GF-D8 (cell line): ENCODE measurements around the gene ENDOD1.
"Not testable (repeated sequence)": the region's sequence is repeated elsewhere in the genome, so short reads cannot be mapped to it uniquely, and the experiment has no call there.

ENCODE experiments used
- DNase-seq: peaks from one replicate; lab custom pipeline; 2025; lab: John Stamatoyannopoulos, UW

The ENDOD1 gene

GRCh38 chr11:95104121-95104830 lies 14.6 kb downstream of the ENDOD1 start:
- DNase-seq = no peak

- DNase-seq = no peak
These were observed 15.2 kb downstream of the ENDOD1 start for GRCh38 chr11:95104856-95105255.

- no peak for DNase-seq
These were observed 18.5 kb downstream of the ENDOD1 start for GRCh38 chr11:95108159-95108611.

GRCh38 chr11:95108671-95109551 lies 19.3 kb downstream of the ENDOD1 start:
- no peak for DNase-seq

GRCh38 chr11:95111471-95111870 lies 21.8 kb downstream of the ENDOD1 start:
- DNase-seq = not testable (repeated sequence)

- DNase-seq = no peak
These were observed 22.4 kb downstream of the ENDOD1 start for GRCh38 chr11:95111923-95112540.

GRCh38 chr11:95115597-95115996 lies 26.0 kb downstream of the ENDOD1 start:
- DNase-seq = no peak

- DNase-seq = no peak
These were observed 29.9 kb downstream of the ENDOD1 start for GRCh38 chr11:95119361-95120060.

GRCh38 chr11:95121698-95122097 lies 32.1 kb downstream of the ENDOD1 start:
- no peak for DNase-seq

- no peak for DNase-seq
These were observed 33.9 kb downstream of the ENDOD1 start for GRCh38 chr11:95123556-95123955.

- no peak for DNase-seq
These were observed 39.0 kb downstream of the ENDOD1 start for GRCh38 chr11:95128602-95129001.

GRCh38 chr11:95132956-95133355 lies 43.3 kb downstream of the ENDOD1 start:
- no peak for DNase-seq

- DNase-seq = no peak
These were observed 44.8 kb downstream of the ENDOD1 start for GRCh38 chr11:95134491-95134890.

- no peak for DNase-seq
These were observed 45.5 kb downstream of the ENDOD1 start for GRCh38 chr11:95135155-95135554.

- no peak for DNase-seq
These were observed 46.2 kb downstream of the ENDOD1 start for GRCh38 chr11:95135880-95136279.

GRCh38 chr11:95136747-95137146 lies 47.1 kb downstream of the ENDOD1 start:
- not testable (repeated sequence) for DNase-seq

GRCh38 chr11:95137299-95137698 lies 47.7 kb downstream of the ENDOD1 start:
- no peak for DNase-seq

GRCh38 chr11:95138448-95138847 lies 48.8 kb downstream of the ENDOD1 start:
- no peak for DNase-seq

GRCh38 chr11:95140397-95141033 lies 50.9 kb downstream of the ENDOD1 start:
- no peak for DNase-seq

- no peak for DNase-seq
These were observed 52.8 kb downstream of the ENDOD1 start for GRCh38 chr11:95142431-95142830.

GRCh38 chr11:95143106-95143681 lies 53.5 kb downstream of the ENDOD1 start:
- no peak for DNase-seq
